Activated CD4-positive, CD25-positive, alpha-beta regulatory T cell treated with anti-CD3 and anti-CD28 coated beads, Interleukin-2, amount 50 U/mL, for 24 hours (primary cell): Measurements from ENCODE around the gene HOXA11.
A peak's percentile ranks its signal among the peaks of the same experiment; 100 is the strongest.

Experiments used
- ATAC-seq, 2 donors: fragments of 150-1000 bp; cut with Tn5 transposase; one replicate each; pipeline ENCODE4 v1.10.0; 2021; ENCODE audit warnings: mild to moderate bottlenecking in 1 of 2, moderate library complexity in 1 of 2

Gene HOXA11

GRCh38 chr7:27185013-27185853 is at the start of gene HOXA11:
Gene HOXA11 (minus strand): TSS chr7:27185232. CDS start chr7:27185144, 88 bp downstream.
- no peak for ATAC-seq

- ATAC-seq = no peak
Observed at GRCh38 chr7:27229448-27229847, 44.4 kb upstream of the HOXA11 start.

GRCh38 chr7:27224983-27225934 is 40.2 kb upstream of the HOXA11 start:
- no peak for ATAC-seq

GRCh38 chr7:27223941-27224575 is 39.0 kb upstream of the HOXA11 start:
- no peak for ATAC-seq

GRCh38 chr7:27221201-27221797 is 36.3 kb upstream of the HOXA11 start:
- peak; percentile 25 to 58 for ATAC-seq

GRCh38 chr7:27220440-27220955 is 35.5 kb upstream of the HOXA11 start:
- ATAC-seq = no peak

GRCh38 chr7:27219821-27220220 is 34.8 kb upstream of the HOXA11 start:
- ATAC-seq = no peak

GRCh38 chr7:27217951-27218350 is 32.9 kb upstream of the HOXA11 start:
- no peak for ATAC-seq

- no peak for ATAC-seq
Observed at GRCh38 chr7:27215356-27215755, 30.3 kb upstream of the HOXA11 start.

GRCh38 chr7:27214239-27214950 is 29.4 kb upstream of the HOXA11 start:
- no peak for ATAC-seq

GRCh38 chr7:27213433-27214238 is 28.6 kb upstream of the HOXA11 start:
- ATAC-seq = no peak

GRCh38 chr7:27212497-27213432 is 27.7 kb upstream of the HOXA11 start:
- ATAC-seq = no peak

- no peak for ATAC-seq
Observed at GRCh38 chr7:27211764-27212204, 26.8 kb upstream of the HOXA11 start.

GRCh38 chr7:27211084-27211446 is 26.0 kb upstream of the HOXA11 start:
- no peak for ATAC-seq

GRCh38 chr7:27210441-27211083 is 25.5 kb upstream of the HOXA11 start:
- ATAC-seq = peak; percentile 49

GRCh38 chr7:27209933-27210440 is 25.0 kb upstream of the HOXA11 start:
- ATAC-seq = no peak

- no peak for ATAC-seq
Observed at GRCh38 chr7:27208998-27209397, 24.0 kb upstream of the HOXA11 start.

GRCh38 chr7:27207348-27207985 is 22.4 kb upstream of the HOXA11 start:
- no peak for ATAC-seq
